GM18505 (cell line): ENCODE results near the gene ARAP2.
A peak's percentile ranks its signal among the peaks of the same experiment; 100 is the strongest.
"Not testable (repeated sequence)": the region's sequence is repeated elsewhere in the genome, so short reads cannot be mapped to it uniquely, and the experiment has no call there.

ENCODE experiments used
- ATAC-seq: cut with Tn5 transposase; IDR thresholded peaks from one replicate; pipeline ENCODE4 v1.9.1; 2021; ENCODE audit not compliant: unreplicated experiment
- POLR2A ChIP-seq: IDR thresholded peaks from 4 replicates; pipeline ENCODE4 v1.6.1; 2011; ENCODE audit warnings: borderline replicate concordance; ENCODE audit not compliant: insufficient read depth, insufficient read length; ENCODE audit errors: extremely low read depth

ARAP2 gene

DNA sequence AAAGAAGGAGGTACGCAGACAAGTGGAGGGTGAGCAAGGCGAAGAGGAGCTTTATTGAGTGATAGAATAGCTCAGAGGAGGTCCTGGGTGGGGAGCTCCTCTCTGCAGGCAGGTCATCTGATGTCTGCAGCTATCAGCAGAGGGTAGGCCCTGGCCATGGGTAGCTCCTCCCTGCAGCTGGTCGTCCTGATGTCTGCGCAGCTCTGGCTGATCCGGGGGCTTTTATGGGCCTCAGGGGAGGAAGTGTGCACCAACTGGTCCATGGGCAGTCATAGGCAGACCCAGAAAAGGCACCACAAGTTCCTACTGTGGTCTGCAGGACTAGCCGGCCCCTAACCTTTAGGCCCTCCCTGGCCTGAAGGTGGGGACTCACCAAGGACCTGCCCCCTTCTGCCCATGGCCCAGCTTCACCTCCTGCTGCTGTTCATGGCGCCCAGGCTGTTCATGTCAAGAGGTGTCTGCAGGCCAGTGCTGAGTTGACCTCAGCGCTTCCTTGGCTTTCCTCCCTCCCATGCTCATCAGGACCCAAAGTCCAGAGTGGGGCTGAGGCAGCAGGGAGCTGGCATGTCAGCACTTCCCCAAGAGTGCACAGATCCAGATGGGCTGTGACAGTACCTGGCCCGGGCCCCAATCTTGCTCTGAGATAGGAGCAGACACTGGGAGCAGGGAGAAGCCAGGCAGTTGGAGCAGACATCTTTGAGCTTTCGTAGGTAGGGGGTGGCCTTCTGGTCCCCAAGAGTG lies 46.1 kb downstream of the ARAP2 start:
- no peak for TF ChIP-seq POLR2A
- no peak for ATAC-seq

DNA sequence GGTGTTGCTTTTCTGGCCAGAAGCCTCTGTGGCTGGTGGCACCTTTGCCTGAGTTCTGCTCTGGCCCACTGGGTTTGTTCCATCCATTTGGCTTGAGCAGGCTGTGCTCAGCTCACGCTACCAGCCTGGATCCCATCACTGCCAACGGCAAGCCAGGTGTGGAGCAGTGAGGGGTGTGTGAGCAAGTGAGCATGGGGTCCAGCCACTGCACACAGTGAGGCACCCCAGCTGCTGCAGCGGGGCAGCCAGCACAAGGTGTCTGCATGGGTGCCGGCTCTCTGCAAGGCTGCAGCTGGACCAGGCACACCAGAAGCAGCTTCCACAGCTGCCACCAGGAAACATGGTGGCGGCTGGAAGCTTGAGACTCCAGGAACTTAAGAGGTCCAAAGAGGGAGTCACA lies 46.8 kb downstream of the ARAP2 start:
- ATAC-seq: no peak
- no peak for TF ChIP-seq POLR2A

DNA sequence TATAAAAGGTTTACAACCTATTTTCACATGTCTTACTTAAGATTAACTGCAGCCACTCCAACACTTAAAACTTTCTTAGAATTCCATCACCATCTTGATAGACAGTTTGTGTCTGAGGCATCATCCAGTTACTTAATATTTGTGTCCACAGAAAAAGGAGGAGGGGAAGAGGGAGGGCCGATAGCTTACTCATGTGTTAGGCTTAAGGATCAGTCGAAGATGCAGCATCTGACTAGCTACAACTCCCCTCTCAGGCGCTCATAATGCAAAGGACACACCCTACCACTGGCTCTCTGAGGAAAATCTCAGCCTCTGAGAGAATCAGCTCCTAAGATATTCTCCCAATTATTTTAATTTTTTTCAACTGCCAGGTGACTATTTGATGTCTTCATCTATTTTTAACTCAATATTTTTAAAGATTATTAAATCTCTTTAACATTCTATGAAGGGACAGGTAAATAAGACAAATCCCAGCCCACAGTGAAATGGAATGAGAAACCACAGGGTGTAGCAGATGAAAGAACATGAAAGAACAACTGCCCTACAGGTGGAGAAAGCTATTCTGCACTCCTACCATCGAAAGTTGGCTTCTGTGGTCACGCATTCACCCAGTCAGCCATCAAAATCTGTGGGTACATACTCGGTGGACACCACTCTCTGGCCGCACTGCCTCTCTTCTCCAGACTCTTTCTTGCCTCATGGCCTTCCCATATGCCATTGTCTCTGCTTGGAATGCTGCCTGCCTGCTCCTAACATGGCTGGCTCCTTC lies 48.0 kb downstream of the ARAP2 start:
- TF ChIP-seq POLR2A: no peak

DNA sequence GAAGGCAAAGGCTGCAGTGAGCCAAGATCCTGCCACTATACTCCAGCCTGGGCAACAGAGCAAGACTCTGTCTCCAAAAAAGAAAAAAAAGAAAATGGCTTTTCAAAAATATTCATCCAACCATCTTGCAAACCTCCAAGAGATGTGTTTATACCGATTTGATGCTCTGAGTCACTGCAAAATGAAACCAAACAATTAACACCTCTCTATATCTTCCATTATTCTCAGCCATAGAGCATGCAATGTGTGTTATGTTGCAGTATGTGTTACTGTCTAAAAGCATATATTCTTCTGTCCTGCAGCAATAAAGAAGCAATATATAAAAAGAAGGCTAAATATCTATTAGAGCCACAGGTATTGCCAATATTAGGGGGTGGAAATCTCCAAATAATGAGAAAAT lies 51.4 kb downstream of the ARAP2 start:
- TF ChIP-seq POLR2A: no peak
- ATAC-seq: no peak

More for the DNA sequence above, 48.0 kb downstream of the ARAP2 start:
- ATAC-seq: no peak

DNA sequence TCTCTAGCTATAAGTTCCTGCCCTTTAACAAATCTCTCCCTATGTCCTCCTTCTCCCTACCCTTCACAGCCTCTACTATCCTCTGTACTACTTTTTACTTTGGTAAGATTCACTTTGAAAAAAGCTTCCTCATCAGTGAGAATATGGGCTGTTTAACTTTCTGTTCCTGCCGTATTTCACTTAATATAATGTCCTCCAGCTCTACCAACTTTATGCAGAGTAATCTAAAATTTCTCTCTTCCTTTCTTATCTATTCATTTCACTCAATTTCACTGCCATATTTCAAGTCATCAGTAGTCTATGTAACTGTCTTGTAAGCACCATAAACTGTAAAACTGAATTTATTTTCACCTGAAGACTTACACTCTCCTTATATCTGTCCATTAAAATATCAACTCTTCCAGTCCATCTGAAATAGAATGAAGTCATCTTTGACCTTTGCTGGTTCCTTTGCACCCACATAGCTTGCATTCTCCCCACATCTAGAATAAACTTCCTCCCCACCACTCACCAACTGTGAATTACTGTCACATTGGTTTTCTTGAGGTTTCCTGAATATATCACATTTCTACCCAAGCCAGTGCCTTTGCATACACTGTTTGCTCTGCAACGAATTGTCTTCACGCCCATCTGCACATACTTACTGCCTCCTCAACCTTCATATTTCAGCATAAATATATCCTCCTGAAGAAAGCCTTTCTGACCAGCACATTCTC lies 54.6 kb downstream of the ARAP2 start:
- TF ChIP-seq POLR2A: no peak
- ATAC-seq: peak; percentile 87

DNA sequence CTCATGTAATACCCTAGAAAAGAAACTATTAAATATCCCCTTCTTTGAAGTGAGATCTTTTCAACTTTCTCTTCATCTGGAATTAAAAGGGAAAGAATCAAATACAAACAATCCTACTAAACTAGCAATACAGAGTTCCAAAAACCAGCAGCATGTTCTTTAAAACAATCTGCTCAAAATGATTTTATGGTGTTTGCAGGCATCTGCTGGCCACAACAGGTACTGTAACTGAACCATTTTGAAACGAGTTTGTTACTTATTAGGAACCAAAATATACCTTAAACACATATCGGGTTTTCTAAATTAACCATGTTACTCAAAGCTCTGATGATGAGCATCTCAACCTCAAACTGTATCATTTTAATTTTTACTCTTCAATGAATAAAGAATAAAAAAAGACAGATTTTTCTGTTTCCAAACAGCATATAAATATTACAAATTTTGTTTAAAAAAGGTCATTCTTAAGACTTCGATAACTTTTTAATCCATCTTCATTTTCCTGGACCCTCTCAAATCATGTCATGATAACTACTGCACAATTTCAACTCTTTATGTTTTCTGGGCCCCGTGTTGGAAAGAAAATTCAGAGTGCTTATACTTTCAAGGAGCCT lies 56.5 kb downstream of the ARAP2 start:
- no peak for TF ChIP-seq POLR2A
- ATAC-seq: no peak

DNA sequence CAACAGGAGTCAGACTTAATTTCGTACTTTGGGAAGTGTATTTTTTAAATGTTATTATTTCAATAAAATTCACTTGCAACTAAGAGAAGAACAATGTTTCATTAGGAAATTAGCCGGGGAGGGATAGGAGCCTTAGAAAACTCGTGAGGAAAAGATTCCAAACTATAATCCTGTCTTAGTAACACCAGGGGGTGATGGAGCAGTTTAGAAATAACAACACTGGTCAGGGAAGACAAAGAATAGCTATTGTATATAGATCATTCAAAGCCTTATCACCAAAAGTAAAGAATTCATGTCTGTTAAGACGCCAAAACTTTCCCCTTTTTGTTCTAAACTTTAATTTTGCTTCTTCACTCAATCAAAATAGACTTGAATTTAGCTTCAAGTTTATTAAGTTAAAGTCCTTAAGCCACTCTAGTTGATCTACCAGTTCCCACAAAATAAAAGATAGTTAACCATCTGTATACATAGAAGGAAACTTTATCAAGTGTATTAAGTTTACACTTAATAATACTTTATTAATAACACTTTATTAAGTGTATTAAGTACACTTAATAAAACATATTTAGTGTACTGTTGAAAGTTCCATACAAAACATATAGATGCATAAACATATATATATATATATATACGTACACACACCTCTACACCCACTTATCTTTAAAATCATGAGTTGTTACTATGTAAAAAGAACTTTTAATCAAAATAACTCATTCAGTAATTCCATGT lies 60.5 kb downstream of the ARAP2 start:
- no peak for TF ChIP-seq POLR2A
- ATAC-seq: no peak

DNA sequence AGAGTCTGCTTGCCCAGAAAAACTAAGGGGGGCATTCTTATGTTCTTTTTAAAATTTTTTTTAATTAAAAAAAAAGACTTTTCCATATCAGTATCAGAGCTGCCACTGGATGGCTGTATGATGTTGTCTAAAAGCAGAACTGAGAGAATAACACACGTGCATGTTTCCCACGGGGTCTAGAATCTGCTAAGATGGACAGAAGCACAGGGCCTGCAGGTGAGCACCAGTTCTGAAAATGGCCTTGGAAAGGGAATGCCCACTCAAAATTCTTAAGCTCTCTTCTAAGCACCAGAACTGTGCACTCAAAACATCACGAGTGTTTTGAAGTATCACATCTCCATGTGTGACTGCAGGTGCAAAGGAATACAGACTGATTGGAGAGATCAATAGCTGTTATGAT lies 61.1 kb downstream of the ARAP2 start:
- no peak for TF ChIP-seq POLR2A
- no peak for ATAC-seq

DNA sequence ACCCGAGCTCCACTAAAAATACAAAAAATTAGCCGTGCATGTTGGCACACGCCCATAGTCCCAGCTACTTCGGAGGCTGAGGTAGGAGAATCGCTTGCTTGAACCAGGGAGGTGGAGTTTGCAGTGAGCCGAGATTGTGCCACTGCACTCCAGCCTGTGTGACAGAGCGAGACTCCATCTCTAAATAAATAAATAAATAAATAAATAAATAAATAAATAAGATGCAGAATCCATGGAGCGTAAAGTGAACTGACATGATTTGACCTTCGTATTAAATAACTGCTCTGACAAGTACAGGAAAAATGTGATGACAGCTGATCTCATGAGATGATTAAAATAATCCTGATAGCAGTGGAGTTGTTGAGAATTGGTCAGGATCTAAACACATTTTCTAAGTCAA lies 62.0 kb downstream of the ARAP2 start:
- not testable (repeated sequence) for ATAC-seq

DNA sequence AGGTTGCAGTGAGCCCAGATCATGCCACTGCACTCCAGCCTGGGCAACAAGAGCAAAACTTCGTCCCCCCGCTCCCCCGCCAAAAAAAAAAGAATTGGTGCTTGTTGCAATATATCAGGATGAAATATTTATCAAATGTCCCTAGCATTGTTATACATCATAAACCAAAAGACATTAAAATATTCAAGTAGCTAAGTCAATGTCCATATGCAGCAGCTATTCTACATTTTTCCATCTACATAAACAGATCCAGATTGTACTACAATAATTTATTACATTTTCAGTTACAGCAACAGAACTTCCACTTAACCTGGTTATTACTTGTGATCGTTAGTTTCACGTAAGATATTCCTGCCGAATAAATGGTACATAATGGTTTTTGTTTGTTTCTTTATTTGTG lies 64.1 kb downstream of the ARAP2 start:
- ATAC-seq: no peak
- no peak for TF ChIP-seq POLR2A

DNA sequence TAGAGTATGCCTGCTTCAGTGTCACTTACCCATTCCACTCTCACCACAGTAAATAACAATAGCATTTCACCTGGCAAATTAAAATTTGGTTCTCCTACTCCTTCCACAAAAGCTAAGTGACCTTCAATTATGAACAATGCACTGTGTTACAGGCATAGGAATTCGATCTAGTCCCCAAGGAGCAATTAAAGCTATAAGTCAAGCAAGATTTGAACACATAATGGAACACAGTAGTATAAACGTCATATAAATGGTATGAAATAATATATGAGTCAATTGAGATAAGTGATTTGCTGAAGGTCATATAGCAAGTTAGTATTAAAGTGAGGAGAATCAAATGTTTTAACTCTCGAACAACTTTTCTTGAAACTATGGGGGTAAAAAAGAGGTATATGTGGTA lies 65.8 kb downstream of the ARAP2 start:
- no peak for ATAC-seq
- no peak for TF ChIP-seq POLR2A

DNA sequence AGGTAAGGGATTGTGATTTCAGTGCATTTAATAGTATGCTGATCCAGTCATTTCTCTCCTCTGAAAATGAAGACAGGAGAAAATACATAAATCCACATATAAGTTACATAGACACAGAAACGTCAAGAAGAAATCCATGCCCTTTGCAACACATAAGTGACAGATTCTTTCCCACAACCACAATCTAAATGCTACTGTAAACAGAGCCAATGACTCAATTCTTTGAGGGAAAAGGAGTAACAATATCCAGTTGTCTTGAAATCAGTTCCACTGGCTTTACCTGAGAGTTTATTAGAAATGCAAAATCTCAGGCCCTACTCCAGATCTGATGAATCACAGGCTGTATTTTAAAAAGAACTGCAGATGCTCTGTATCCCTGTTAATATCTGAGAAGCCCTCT lies 66.4 kb downstream of the ARAP2 start:
- ATAC-seq: no peak
- no peak for TF ChIP-seq POLR2A

DNA sequence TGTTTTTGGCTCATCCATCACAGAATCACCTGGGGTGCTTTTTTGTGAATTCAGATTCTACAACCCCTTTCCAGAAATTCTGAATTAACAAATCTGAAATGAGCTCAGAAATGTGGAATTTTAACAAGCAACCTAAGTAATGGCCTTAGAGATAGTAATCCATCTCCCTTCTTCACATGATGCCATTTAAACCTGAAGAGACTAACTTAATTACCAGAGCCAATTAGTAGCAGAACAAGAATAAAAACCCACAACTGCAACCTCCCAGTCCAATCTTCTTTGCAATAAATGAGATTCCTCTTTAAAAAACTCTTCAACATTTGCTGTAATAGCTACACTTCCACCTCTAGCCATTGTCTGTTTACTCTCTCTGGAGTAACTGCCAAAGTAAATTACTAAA lies 69.7 kb downstream of the ARAP2 start:
- ATAC-seq: no peak
- TF ChIP-seq POLR2A: no peak
